HepG2 (cell line): Measurements from ENCODE around the gene GPRC5B. TPM values are rescaled to one million over a fixed set of nuclear protein-coding genes. Genes with fewer than 3 reads are reported as not detected.

Experiments used
- ATAC-seq: fragments of 200-7000 bp; cut with Tn5 transposase; 3 replicates; pipeline ENCODE4 v1.9.1; 2020; ENCODE audit warnings: mild to moderate bottlenecking, moderate library complexity
- BruUV-seq: library from RNA; stranded (reverse); fragments of 400-500 nt; replicated peaks from 2 replicates; lab custom pipeline; 2021; lab: Mats Ljungman, UMichigan
- CTCF ChIA-PET: fragments of 300-600 bp; formaldehyde crosslinking; extraction: SDS; loops from one replicate; lab custom pipeline; 2021; ENCODE audit warnings: low total read pairs, inconsistent platforms, low intra/inter-chr PET ratio; lab: Yijun Ruan, JAX
- POLR2A ChIA-PET: fragments of 350-600 bp; sonication (Branson Sonifier 250); formaldehyde crosslinking; loops from one replicate; lab custom pipeline; 2020; ENCODE audit warnings: antibody characterized with exemption, inconsistent platforms; lab: Yijun Ruan, JAX
- DNase-seq: peaks from one replicate; pipeline ENCODE4 v3.0.0-alpha.2; 2015; ENCODE audit warnings: low spot score
- FAIRE-seq: peaks from 3 replicates; lab custom pipeline; 2011; peaks lifted over from hg19 to GRCh38; lab: Jason Lieb, UNC
- H2AFZ ChIP-seq: one replicate; pipeline ENCODE4 v1.6.1; 2011; ENCODE audit warnings: low read length, inconsistent platforms
- H3K27ac ChIP-seq: fragments of 300-600 bp; 3 replicates; pipeline ENCODE4 v1.8.0; 2011; ENCODE audit warnings: mixed run types, mild to moderate bottlenecking, mixed read lengths, low read length, inconsistent platforms; ENCODE audit not compliant: insufficient read depth; ENCODE audit errors: extremely low read length
- H3K27me3 ChIP-seq, 2 experiments: fragments of 200-600 bp in 1 of 2; 2 replicates in 1 of 2; 3 replicates in 1 of 2; pipeline versions ENCODE4 v1.6.0 to v1.8.0; 2011; ENCODE audit warnings: low read length in 2 of 2, mild to moderate bottlenecking in 2 of 2, moderate library complexity in 2 of 2, inconsistent platforms in 1 of 2; ENCODE audit not compliant: insufficient read depth in 2 of 2, control insufficient read depth in 1 of 2
- H3K36me3 ChIP-seq, 2 experiments: fragments of 200-600 bp in 1 of 2; replicated peaks in 1 of 2; 2 replicates in 1 of 2; 3 replicates in 1 of 2; pipeline versions ENCODE4 v1.5.1 to v1.8.0; 2011; ENCODE audit warnings: low read length in 2 of 2, inconsistent platforms in 1 of 2; ENCODE audit not compliant: insufficient read depth in 2 of 2, control insufficient read depth in 1 of 2
- H3K4me1 ChIP-seq: 2 replicates; pipeline ENCODE4 v1.5.1; 2012; ENCODE audit warnings: low read length, inconsistent platforms; ENCODE audit not compliant: insufficient read depth
- H3K4me2 ChIP-seq: 2 replicates; pipeline ENCODE4 v1.6.0; 2011; ENCODE audit warnings: low read depth, low read length, inconsistent platforms
- H3K4me3 ChIP-seq, 3 experiments: fragments of 200-600 bp in 1 of 3; sonication (generic), shearing (Covaris generic) in 1 of 3; replicated peaks in 1 of 3; 2 replicates each; pipeline ENCODE4 v1.5.1; 2011 to 2016; ENCODE audit warnings: low read length in 3 of 3, inconsistent platforms in 2 of 3, low read depth in 2 of 3, mild to moderate bottlenecking in 2 of 3, control low read depth in 1 of 3, mixed read lengths in 1 of 3; ENCODE audit not compliant: insufficient read depth in 1 of 3
- H3K79me2 ChIP-seq: one replicate; pipeline ENCODE4 v1.6.1; 2011; ENCODE audit warnings: low read length, inconsistent platforms; ENCODE audit not compliant: insufficient read depth
- H3K9ac ChIP-seq: 2 replicates; pipeline ENCODE4 v1.6.0; 2011; ENCODE audit warnings: mild to moderate bottlenecking, low read depth, low read length, inconsistent platforms; ENCODE audit not compliant: insufficient read depth
- H3K9me3 ChIP-seq: 2 replicates; pipeline ENCODE4 v1.5.1; 2012; ENCODE audit warnings: mild to moderate bottlenecking, low read length
- H4K20me1 ChIP-seq: 2 replicates; pipeline ENCODE4 v1.6.0; 2011; ENCODE audit warnings: inconsistent platforms, mild to moderate bottlenecking, low read length, moderate library complexity; ENCODE audit not compliant: insufficient read depth
- CEBPB ChIP-seq: IDR thresholded peaks from 2 replicates; pipeline ENCODE4 v1.6.1; 2011; ENCODE audit warnings: low read depth, low read length, improper control_type of control experiment, borderline replicate concordance
- HMG20A ChIP-seq: IDR thresholded peaks from 2 replicates; pipeline ENCODE4 v1.6.1; 2016; ENCODE audit warnings: borderline replicate concordance
- MEIS1 ChIP-seq: sonication (generic); formaldehyde crosslinking; IDR thresholded peaks from 2 replicates; pipeline ENCODE4 v1.9.0; 2021; ENCODE audit warnings: mild to moderate bottlenecking, missing genetic modification reagents, moderate library complexity, borderline replicate concordance
- POLR2AphosphoS2 ChIP-seq: IDR thresholded peaks from 2 replicates; pipeline ENCODE4 v1.6.1; 2011; ENCODE audit warnings: low read depth, low read length, improper control_type of control experiment
- RORA ChIP-seq: sonication (generic); formaldehyde crosslinking; IDR thresholded peaks from 2 replicates; pipeline ENCODE4 v1.5.0; 2020; ENCODE audit warnings: mild to moderate bottlenecking, missing genetic modification reagents, moderate library complexity
- SRF ChIP-seq: IDR thresholded peaks from 2 replicates; pipeline ENCODE4 v1.6.1; 2011; ENCODE audit warnings: mild to moderate bottlenecking, low read depth, low read length, moderate library complexity
- TOE1 ChIP-seq: sonication (generic); formaldehyde crosslinking; IDR thresholded peaks from 2 replicates; pipeline ENCODE4 v1.4.0; 2020; ENCODE audit warnings: mild to moderate bottlenecking, missing genetic modification reagents
- ZNF780A ChIP-seq: sonication (generic); formaldehyde crosslinking; IDR thresholded peaks from 2 replicates; pipeline ENCODE4 v1.8.0; 2022; ENCODE audit warnings: mild to moderate bottlenecking, missing genetic modification reagents, moderate library complexity
- WGBS: methylation state at CpG from one replicate; pipeline ENCODE4 v1.1.6; 2017; ENCODE audit warnings: low lambda C conversion rate; 5-methylcytosine and 5-hydroxymethylcytosine counted together
- in situ Hi-C: cut with HindIII; loops from 2 replicates; pipeline ENCODE4 v1.10.0; 2017; ENCODE audit warnings: low pct_unique_long_range_greater_than_20kb; ENCODE audit not compliant: extremely low pct_ligation_motif_present
- intact Hi-C: fragments of 100-400 bp; cut with micrococcal nuclease; formaldehyde crosslinking; loops from one replicate; pipeline ENCODE4 v1.10.0; 2022; ENCODE audit not compliant: unreplicated experiment
- polyA plus RNA-seq, 8 experiments: library from polyadenylated mRNA; depleted of rRNA in 3 of 8; stranded (reverse) in 7 of 8; unstranded in 1 of 8; fragments of >200 nt; fragmentation: Illumina TruSeq in 4 of 8; extraction: Trizol in 4 of 8; gene quantifications; 2 replicates each; pipeline versions ENCODE4 v1.2.1 to v1.2.3, GENCODE V29; 2011 to 2016; ENCODE audit warnings: low read depth in 4 of 8, missing spikeins in 1 of 8, mixed read lengths in 1 of 8; ENCODE audit not compliant: insufficient read depth in 1 of 8
- total RNA-seq, 5 experiments: library from RNA; depleted of rRNA; stranded (reverse); fragments of >200 nt; fragmentation: Illumina TruSeq; extraction: Trizol; gene quantifications; 2 replicates each; pipeline ENCODE4 v1.2.3, GENCODE V29; 2016; ENCODE audit warnings: low read depth in 1 of 5
- TF ChIP-seq, protein P1 (sequence below): fragments of 450-650 bp; IDR thresholded peaks from 2 replicates; pipeline ENCODE4 v1.6.1; 2016
- TF ChIP-seq, protein P2 (sequence below): sonication (generic); formaldehyde crosslinking; IDR thresholded peaks from 2 replicates; pipeline ENCODE4 v1.5.1; 2020; ENCODE audit warnings: missing genetic modification reagents, mild to moderate bottlenecking, borderline replicate concordance
- TF ChIP-seq, protein P3 (sequence below): sonication (generic); formaldehyde crosslinking; IDR thresholded peaks from 2 replicates; pipeline ENCODE4 v1.4.0; 2020; ENCODE audit warnings: missing genetic modification reagents
- TF ChIP-seq, protein P4 (sequence below): IDR thresholded peaks from 2 replicates; pipeline ENCODE4 v1.6.1; 2016; ENCODE audit warnings: low read depth, control low read depth

The GPRC5B gene
- total and polyA plus RNA-seq, 2 of the 13 experiments (the other 11 are each of a cell fraction or from before 2014, with no cell fraction given), result 0.46 to 0.53 TPM

DNA sequence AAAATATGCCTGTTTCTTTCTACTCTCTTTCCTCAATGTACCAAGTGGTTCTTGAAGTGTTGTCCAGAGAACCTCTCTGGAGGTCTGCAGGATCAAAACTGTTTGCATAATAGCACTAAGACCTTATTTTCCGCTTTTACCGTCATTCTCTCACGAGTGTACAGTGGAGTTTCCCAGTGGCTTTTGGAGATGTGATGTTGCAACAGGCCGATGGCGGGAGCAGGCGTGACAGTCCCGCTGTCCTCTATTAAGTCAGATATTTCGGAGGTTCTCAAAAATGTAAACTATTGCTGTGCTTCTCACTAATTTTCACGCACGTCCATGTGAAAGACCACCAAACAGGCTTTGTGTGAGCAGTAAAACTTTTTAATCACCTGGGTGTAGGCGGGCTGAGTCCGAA, 8.3 kb upstream of the GPRC5B start:
- Histone ChIP-seq H4K20me1 (no peaks in the 10 kb centered on the region), H3K27ac (no peak overlapping the region), H3K79me2 (no peaks in the 10 kb centered on the region), H3K4me1 (no peaks in the 10 kb centered on the region), H3K9me3 (no peaks in the 10 kb centered on the region), H3K4me2 (no peak overlapping the region), H3K9ac (no peak overlapping the region), H3K36me3 (no peaks in the 10 kb centered on the region), H3K4me3 (no peak overlapping the region), H3K27me3 (peaks cover 0 to 11% of the 10 kb centered on the region in 2 experiments; a peak in 2 of 5 replicates), H2AFZ (no peak overlapping the region)
- ATAC-seq (no peak), DNase-seq (no peak), FAIRE-seq (no peak)
- ChIA-PET CTCF (no interaction called here), POLR2A (no interaction called here)
- 49% methylated on average over 12 of the region's 12 CpGs for WGBS
- in situ Hi-C loops (no loop called here), intact Hi-C loops (no loop called here)
- BruUV-seq, result no TSS peak
- TF ChIP-seq POLR2AphosphoS2 (no peak), CEBPB (peak; percentile 13; the same call in 1 of the 2 replicates), TOE1 (CRISPR knock-in tag) (no peak), RORA (CRISPR knock-in tag) (no peak), ZNF780A (CRISPR knock-in tag) (no peak), MEIS1 (CRISPR knock-in tag) (no peak), HMG20A (CRISPR knock-in tag) (no peak), SRF (no peak)
- TF ChIP-seq, protein P1, sequence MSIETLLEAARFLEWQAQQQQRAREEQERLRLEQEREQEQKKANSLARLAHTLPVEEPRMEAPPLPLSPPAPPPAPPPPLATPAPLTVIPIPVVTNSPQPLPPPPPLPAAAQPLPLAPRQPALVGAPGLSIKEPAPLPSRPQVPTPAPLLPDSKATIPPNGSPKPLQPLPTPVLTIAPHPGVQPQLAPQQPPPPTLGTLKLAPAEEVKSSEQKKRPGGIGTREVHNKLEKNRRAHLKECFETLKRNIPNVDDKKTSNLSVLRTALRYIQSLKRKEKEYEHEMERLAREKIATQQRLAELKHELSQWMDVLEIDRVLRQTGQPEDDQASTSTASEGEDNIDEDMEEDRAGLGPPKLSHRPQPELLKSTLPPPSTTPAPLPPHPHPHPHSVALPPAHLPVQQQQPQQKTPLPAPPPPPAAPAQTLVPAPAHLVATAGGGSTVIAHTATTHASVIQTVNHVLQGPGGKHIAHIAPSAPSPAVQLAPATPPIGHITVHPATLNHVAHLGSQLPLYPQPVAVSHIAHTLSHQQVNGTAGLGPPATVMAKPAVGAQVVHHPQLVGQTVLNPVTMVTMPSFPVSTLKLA, result no peak
- TF ChIP-seq, protein P2, sequence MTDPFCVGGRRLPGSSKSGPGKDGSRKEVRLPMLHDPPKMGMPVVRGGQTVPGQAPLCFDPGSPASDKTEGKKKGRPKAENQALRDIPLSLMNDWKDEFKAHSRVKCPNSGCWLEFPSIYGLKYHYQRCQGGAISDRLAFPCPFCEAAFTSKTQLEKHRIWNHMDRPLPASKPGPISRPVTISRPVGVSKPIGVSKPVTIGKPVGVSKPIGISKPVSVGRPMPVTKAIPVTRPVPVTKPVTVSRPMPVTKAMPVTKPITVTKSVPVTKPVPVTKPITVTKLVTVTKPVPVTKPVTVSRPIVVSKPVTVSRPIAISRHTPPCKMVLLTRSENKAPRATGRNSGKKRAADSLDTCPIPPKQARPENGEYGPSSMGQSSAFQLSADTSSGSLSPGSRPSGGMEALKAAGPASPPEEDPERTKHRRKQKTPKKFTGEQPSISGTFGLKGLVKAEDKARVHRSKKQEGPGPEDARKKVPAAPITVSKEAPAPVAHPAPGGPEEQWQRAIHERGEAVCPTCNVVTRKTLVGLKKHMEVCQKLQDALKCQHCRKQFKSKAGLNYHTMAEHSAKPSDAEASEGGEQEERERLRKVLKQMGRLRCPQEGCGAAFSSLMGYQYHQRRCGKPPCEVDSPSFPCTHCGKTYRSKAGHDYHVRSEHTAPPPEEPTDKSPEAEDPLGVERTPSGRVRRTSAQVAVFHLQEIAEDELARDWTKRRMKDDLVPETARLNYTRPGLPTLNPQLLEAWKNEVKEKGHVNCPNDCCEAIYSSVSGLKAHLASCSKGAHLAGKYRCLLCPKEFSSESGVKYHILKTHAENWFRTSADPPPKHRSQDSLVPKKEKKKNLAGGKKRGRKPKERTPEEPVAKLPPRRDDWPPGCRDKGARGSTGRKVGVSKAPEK (CRISPR knock-in tag), result no peak
- TF ChIP-seq, protein P3, sequence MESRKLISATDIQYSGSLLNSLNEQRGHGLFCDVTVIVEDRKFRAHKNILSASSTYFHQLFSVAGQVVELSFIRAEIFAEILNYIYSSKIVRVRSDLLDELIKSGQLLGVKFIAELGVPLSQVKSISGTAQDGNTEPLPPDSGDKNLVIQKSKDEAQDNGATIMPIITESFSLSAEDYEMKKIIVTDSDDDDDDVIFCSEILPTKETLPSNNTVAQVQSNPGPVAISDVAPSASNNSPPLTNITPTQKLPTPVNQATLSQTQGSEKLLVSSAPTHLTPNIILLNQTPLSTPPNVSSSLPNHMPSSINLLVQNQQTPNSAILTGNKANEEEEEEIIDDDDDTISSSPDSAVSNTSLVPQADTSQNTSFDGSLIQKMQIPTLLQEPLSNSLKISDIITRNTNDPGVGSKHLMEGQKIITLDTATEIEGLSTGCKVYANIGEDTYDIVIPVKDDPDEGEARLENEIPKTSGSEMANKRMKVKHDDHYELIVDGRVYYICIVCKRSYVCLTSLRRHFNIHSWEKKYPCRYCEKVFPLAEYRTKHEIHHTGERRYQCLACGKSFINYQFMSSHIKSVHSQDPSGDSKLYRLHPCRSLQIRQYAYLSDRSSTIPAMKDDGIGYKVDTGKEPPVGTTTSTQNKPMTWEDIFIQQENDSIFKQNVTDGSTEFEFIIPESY, result peak; percentile 71; the same call in 1 of the 2 replicates
- TF ChIP-seq, protein P4, sequence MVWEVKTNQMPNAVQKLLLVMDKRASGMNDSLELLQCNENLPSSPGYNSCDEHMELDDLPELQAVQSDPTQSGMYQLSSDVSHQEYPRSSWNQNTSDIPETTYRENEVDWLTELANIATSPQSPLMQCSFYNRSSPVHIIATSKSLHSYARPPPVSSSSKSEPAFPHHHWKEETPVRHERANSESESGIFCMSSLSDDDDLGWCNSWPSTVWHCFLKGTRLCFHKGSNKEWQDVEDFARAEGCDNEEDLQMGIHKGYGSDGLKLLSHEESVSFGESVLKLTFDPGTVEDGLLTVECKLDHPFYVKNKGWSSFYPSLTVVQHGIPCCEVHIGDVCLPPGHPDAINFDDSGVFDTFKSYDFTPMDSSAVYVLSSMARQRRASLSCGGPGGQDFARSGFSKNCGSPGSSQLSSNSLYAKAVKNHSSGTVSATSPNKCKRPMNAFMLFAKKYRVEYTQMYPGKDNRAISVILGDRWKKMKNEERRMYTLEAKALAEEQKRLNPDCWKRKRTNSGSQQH (CRISPR knock-in tag), result no peak
- TF ChIP-seq, all 625 proteins: peak for 2
